Coronary artery (tissue), 2 donors: ENCODE data around the gene PASD1.
"Not testable (repeated sequence)": the region's sequence is repeated elsewhere in the genome, so short reads cannot be mapped to it uniquely, and the experiment has no call there.

Experiments used
- DNase-seq: peaks from one replicate; pipeline ENCODE4 v3.0.0-alpha.2; 2017; ENCODE audit warnings: low spot score
- H3K27ac ChIP-seq, 2 donors: fragments of 200-600 bp; sonication (generic); one replicate each; pipeline ENCODE4 v1.5.1; 2016 to 2019
- H3K4me3 ChIP-seq: fragments of 200-600 bp; sonication (generic); 2 replicates; pipeline ENCODE4 v1.5.1; 2016; ENCODE audit warnings: mild to moderate bottlenecking, moderate library complexity
- CTCF ChIP-seq: fragments of 200-600 bp; sonication (generic); IDR thresholded peaks from one replicate; pipeline ENCODE4 v1.5.1; 2019; ENCODE audit warnings: antibody characterized with exemption

PASD1 gene

GRCh38 chrX:151570561-151570960 lies 7.1 kb downstream of the PASD1 start:
- Histone ChIP-seq H3K27ac (no peak overlapping the region), H3K4me3 (no peak overlapping the region)
- no peak for TF ChIP-seq CTCF
- no peak for DNase-seq

GRCh38 chrX:151593384-151593783 lies 29.9 kb downstream of the PASD1 start:
- DNase-seq, H3K4me3 ChIP-seq, H3K27ac ChIP-seq: not testable (repeated sequence)

- TF ChIP-seq CTCF, result no peak
- H3K27ac ChIP-seq, result no peak overlapping the region
- no peak overlapping the region for H3K4me3 ChIP-seq
- no peak for DNase-seq
Observed at GRCh38 chrX:151596282-151596681, 32.8 kb downstream of the PASD1 start.

GRCh38 chrX:151604931-151605330 lies 41.5 kb downstream of the PASD1 start:
- Histone ChIP-seq H3K27ac (no peak overlapping the region), H3K4me3 (no peak overlapping the region)
- no peak for DNase-seq
- no peak for TF ChIP-seq CTCF

- H3K27ac ChIP-seq, result no peak overlapping the region
- H3K4me3 ChIP-seq, result no peak overlapping the region
- DNase-seq, result no peak
- no peak for TF ChIP-seq CTCF
Observed at GRCh38 chrX:151609222-151609621, 45.7 kb downstream of the PASD1 start.

- TF ChIP-seq CTCF, result no peak
Observed at GRCh38 chrX:151621422-151621821, 57.9 kb downstream of the PASD1 start.

GRCh38 chrX:151624677-151625076 lies 61.2 kb downstream of the PASD1 start:
- Histone ChIP-seq H3K4me3 (no peak overlapping the region), H3K27ac (no peak overlapping the region)
- TF ChIP-seq CTCF, result no peak
- no peak for DNase-seq

More at GRCh38 chrX:151621422-151621821, 57.9 kb downstream of the PASD1 start:
- Histone ChIP-seq H3K27ac (no peak overlapping the region), H3K4me3 (no peak overlapping the region)
- DNase-seq, result no peak

- TF ChIP-seq CTCF, result no peak
- DNase-seq, result no peak
- no peak overlapping the region for H3K27ac ChIP-seq
- no peak overlapping the region for H3K4me3 ChIP-seq
Observed at GRCh38 chrX:151631822-151632221, 68.3 kb downstream of the PASD1 start.
